Activated T-helper 1 cell treated with anti-CD3 and anti-CD28 coated beads, Interleukin-12 subunit alpha, Interleukin-12 subunit beta, Interleukin-2, Interleukin-4 antibody, amounts not matched to agents 30 ng/mL and 10 ng/mL and 1 ng/mL, durations not matched to agents 14 hours and 24 hours and 36 hours (primary cell): ENCODE results near the gene IFT52. TPM values are rescaled to one million over a fixed set of nuclear protein-coding genes. Genes with fewer than 3 reads are reported as not detected.
A peak's percentile ranks its signal among the peaks of the same experiment; 100 is the strongest.
"Not testable (repeated sequence)": the region's sequence is repeated elsewhere in the genome, so short reads cannot be mapped to it uniquely, and the experiment has no call there.

Experiments
- DNase-seq: peaks from one replicate; pipeline ENCODE4 v3.0.0; 2021; ENCODE audit warnings: low spot score
- H3K27ac Mint-ChIP-seq: one replicate; pipeline ENCODE4 v1.8.0; 2021; ENCODE audit warnings: mild to moderate bottlenecking, mixed read lengths
- H3K27me3 Mint-ChIP-seq: one replicate; pipeline ENCODE4 v1.8.0; 2022; ENCODE audit warnings: mild to moderate bottlenecking, moderate library complexity, mixed read lengths; ENCODE audit not compliant: insufficient read depth
- H3K36me3 Mint-ChIP-seq: one replicate; pipeline ENCODE4 v1.8.0; 2021; ENCODE audit warnings: low read depth, mixed read lengths
- H3K4me1 Mint-ChIP-seq: one replicate; pipeline ENCODE4 v1.8.0; 2021; ENCODE audit warnings: low read depth, mixed read lengths
- H3K4me3 Mint-ChIP-seq: one replicate; pipeline ENCODE4 v1.8.0; 2021; ENCODE audit warnings: mild to moderate bottlenecking, moderate library complexity, mixed read lengths
- H3K9me3 Mint-ChIP-seq: one replicate; pipeline ENCODE4 v1.8.0; 2021; ENCODE audit warnings: mixed read lengths
- intact Hi-C: fragments of 100-400 bp; cut with micrococcal nuclease; formaldehyde crosslinking; loops from one replicate; pipeline ENCODE4 v1.15.1; 2024
- total RNA-seq: library from RNA; stranded (reverse); gene quantifications from 2 replicates; pipeline ENCODE4 v1.2.3, GENCODE V29; 2022

Gene IFT52
- total RNA-seq, 1 donor from 2014 or later, result 18.7 TPM

DNA sequence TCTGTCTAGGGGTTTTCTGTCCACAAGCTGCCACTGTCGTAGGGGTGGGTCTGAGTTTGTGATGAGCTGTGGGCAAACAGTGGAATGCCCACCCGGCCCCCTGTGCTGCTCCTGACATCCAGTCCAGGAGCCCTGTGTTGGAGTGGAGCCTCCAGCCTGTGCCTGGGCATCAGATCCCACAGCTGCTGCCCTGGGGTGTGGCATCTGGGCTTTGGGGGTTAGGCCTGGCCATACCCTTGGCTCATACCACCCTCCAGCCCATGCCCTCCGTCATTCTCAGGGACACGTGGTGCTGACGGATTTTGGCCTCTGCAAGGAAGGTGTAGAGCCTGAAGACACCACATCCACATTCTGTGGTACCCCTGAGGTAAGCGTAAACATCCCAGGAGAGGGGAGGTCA lies 19.0 kb upstream of the IFT52 start:
- Mint-ChIP-seq H3K4me3 (no peak overlapping the region), H3K36me3 (no peaks in the 10 kb centered on the region), H3K27ac (no peak overlapping the region), H3K9me3 (no peaks in the 10 kb centered on the region), H3K27me3 (no peaks in the 10 kb centered on the region), H3K4me1 (no peaks in the 10 kb centered on the region)
- DNase-seq, result no peak
- intact Hi-C loops, result no loop called here

DNA sequence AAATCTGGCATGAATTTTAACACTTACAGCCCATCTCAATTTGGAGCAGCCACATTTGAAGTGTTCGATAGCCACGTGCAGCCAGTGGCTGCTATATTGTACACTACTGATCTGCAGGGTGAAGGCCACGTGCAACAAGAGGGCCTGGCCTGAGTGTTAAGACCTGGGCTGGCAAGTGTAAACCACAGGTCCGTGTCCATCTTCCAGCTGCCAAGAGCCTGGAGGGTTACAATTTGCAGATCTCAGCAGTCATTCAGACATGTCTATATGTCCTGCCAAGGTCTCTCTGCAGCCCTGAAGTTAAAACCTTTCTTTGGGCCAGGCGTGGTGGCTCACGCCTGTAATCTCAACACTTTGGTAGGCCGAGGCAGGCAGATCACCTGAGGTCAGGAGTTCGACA lies 17.8 kb upstream of the IFT52 start:
- H3K4me3 Mint-ChIP-seq, result no peak overlapping the region
- intact Hi-C loops, result no loop called here
- H3K4me1 Mint-ChIP-seq, result no peaks in the 10 kb centered on the region
- no peaks in the 10 kb centered on the region for H3K27me3 Mint-ChIP-seq
- H3K9me3 Mint-ChIP-seq, result no peaks in the 10 kb centered on the region
- no peaks in the 10 kb centered on the region for H3K36me3 Mint-ChIP-seq
- DNase-seq, result no peak
- no peak overlapping the region for H3K27ac Mint-ChIP-seq

DNA sequence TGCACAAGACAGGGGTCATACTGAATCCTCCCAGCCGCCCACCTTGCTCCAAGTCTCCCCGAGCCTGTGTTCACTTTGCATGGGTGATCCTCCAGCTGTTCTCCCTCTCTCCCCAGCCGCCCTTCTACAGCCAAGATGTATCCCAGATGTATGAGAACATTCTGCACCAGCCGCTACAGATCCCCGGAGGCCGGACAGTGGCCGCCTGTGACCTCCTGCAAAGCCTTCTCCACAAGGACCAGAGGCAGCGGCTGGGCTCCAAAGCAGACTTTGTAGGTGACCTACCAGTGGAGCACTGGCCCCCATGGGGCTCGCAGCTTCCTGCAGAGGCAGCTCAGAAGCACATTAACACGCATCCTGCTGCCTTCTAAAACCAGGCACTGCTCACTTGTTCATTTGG lies 14.6 kb upstream of the IFT52 start:
- peaks cover 3% of the 10 kb centered on the region for H3K27me3 Mint-ChIP-seq
- no peaks in the 10 kb centered on the region for H3K4me1 Mint-ChIP-seq
- no peak overlapping the region for H3K4me3 Mint-ChIP-seq
- H3K36me3 Mint-ChIP-seq, result no peaks in the 10 kb centered on the region
- H3K27ac Mint-ChIP-seq, result no peak overlapping the region
- intact Hi-C loops, result no loop called here
- no peak for DNase-seq
- no peaks in the 10 kb centered on the region for H3K9me3 Mint-ChIP-seq

DNA sequence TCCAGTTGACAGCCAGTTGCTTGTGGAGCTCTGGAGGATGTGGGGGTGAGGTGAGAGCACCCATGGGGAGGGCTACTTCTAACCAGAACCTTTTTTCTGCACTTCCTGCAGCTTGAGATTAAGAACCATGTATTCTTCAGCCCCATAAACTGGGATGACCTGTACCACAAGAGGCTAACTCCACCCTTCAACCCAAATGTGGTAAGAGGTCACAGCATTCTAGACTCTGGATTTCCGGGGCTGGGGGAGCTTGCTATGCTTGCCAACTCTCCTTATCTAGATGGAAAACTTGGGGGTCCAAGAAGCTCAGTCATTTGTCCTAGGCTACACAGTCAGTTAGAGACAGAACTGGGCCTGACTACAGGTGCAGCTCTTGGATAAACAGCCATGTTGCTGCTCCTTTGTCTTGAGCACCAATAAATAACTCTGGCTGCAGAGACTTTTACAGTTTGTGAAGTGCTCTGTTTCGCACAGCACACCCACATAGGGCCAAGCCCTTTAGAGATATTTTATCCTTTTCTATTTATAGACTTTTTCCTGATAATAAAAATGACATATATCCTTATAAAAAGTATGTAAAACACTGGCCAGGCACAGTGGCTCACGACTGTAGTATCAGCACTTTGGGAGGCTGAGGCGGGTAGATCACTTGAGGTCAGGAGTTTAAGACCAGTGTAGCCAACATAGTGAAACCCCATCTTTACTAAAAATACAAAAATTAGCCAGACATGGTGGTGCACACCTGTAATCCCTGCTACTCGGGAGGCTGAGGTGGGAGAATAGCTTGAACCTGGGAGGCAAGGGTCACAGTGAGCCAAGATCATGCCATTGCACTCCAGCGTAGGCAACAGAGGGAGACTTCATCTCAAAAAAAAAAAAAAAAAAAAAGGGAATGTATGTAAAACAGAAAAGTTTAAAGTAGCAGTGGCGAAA lies 10.6 kb upstream of the IFT52 start:
- intact Hi-C loops, result no loop called here
- Mint-ChIP-seq H3K36me3 (no peaks in the 10 kb centered on the region), H3K4me1 (no peaks in the 10 kb centered on the region), H3K4me3 (no peak overlapping the region), H3K9me3 (no peaks in the 10 kb centered on the region), H3K27me3 (peaks cover 6% of the 10 kb centered on the region), H3K27ac (no peak overlapping the region)
- DNase-seq, result no peak

DNA sequence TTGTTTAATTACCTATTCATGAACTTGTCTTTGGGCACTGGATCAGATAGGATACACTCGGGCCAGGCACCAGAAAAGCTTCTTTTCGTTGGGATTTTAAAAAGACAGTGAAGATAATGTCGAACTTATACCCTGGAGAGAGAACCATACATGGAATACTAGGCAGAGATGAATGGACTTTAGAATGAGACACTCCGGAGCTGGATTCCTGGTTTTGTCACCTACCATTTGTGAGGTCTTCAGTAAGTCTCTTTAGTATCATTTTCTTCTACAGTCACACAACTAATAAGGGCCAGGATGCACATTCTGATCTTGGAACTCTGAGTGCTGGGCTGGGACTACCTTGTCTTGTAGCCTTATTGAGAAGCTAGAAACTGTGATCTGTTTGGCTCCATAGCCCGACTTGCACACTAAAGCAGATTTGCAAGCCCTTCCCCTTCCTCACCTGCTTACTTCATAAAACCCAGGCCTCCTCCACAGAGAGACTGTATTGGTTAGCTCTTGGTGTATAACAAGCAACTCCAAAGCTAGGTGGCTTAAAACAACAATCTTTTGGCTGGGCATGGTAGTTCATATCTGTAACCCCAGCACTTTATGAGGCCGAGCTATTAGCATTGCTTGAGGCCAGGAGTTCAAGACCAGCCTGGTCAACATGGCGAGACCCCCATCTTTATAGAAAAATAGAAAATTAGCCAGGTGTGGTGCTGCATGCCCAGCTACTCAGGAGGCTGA lies 7.4 kb upstream of the IFT52 start:
- Mint-ChIP-seq H3K4me1 (no peaks in the 10 kb centered on the region), H3K9me3 (no peaks in the 10 kb centered on the region), H3K36me3 (no peaks in the 10 kb centered on the region), H3K27me3 (peaks cover 6% of the 10 kb centered on the region), H3K27ac (no peak overlapping the region), H3K4me3 (no peak overlapping the region)
- intact Hi-C loops, result no loop called here
- no peak for DNase-seq

DNA sequence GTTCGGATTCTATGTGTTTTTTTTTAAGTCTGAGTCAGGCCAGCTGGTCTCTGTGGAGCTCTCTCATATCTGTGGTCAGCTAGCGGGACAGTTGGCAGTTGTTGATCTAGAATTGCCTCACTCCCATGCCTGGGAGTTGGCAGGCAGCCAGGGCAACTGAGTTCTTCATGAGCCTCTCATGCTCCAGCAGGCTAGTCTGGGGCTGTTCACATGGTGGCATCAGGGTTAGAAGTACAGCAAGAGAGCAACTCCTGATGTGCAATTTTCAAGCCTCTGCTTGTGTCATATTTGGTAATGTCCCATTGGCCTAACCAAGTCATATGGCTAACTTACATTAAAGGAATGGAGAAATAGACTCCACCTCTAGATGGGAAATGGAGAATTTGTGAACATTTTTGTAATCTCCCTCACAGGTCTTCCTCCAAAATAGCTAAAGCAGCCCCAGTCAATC lies 6.7 kb upstream of the IFT52 start:
- intact Hi-C loops, result no loop called here
- Mint-ChIP-seq H3K4me1 (no peaks in the 10 kb centered on the region), H3K27me3 (peaks cover 5% of the 10 kb centered on the region), H3K27ac (no peak overlapping the region), H3K9me3 (no peaks in the 10 kb centered on the region), H3K4me3 (no peak overlapping the region), H3K36me3 (no peaks in the 10 kb centered on the region)
- DNase-seq, result no peak

DNA sequence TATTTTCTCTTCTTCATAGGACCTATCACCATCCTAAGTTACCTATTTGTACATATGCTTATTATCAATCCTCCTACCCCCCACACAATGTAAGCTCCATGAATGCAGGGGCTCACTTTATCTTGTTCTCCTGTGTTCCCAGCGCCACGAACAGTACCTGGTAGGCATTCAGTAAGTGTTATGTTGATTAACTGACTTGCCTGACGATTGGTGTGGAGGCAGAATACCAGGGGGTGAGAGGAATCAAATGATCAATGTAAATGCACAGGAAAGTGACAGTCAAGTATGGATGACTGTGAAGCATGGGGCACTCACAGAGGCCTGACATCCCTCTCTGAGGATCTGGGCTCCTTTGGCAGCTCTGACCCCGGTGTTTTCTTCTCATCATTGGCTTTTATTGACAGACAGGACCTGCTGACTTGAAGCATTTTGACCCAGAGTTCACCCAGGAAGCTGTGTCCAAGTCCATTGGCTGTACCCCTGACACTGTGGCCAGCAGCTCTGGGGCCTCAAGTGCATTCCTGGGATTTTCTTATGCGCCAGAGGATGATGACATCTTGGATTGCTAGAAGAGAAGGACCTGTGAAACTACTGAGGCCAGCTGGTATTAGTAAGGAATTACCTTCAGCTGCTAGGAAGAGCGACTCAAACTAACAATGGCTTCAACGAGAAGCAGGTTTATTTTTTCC lies 6.1 kb upstream of the IFT52 start:
- no peaks in the 10 kb centered on the region for H3K9me3 Mint-ChIP-seq
- intact Hi-C loops, result no loop called here

DNA sequence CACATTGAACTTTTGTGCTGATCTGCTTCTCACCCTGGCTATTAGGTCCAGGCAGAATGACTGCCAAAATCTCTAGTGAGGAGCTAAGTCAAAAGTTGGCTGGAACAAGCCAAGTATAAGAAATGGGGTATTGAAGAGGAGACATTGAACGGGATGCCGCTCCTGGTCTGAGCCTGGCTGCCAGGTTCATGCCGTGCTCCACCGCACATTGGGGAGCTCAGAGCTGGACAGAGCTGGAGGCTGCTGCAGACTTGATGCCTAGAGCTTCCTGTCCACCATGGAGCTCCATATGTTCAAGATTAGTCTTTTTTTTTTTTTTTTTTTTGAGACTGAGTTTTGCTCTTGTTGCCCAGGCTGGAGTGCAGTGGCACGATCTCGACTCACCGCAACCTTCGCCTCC lies 4.1 kb upstream of the IFT52 start:
- peaks cover 16% of the 10 kb centered on the region for H3K4me1 Mint-ChIP-seq
- no peak overlapping the region for H3K27ac Mint-ChIP-seq
- H3K27me3 Mint-ChIP-seq, result peaks cover 3% of the 10 kb centered on the region
- no peak overlapping the region for H3K4me3 Mint-ChIP-seq
- H3K36me3 Mint-ChIP-seq, result no peaks in the 10 kb centered on the region
- no peak for DNase-seq
- intact Hi-C loops, result no loop called here
- H3K9me3 Mint-ChIP-seq, result no peaks in the 10 kb centered on the region

More for the DNA sequence above, 6.1 kb upstream of the IFT52 start:
- H3K4me3 Mint-ChIP-seq, result no peak overlapping the region
- no peak overlapping the region for H3K27ac Mint-ChIP-seq
- H3K4me1 Mint-ChIP-seq, result peaks cover under 1% of the 10 kb centered on the region
- peaks cover 3% of the 10 kb centered on the region for H3K27me3 Mint-ChIP-seq
- DNase-seq, result no peak
- H3K36me3 Mint-ChIP-seq, result no peaks in the 10 kb centered on the region

DNA sequence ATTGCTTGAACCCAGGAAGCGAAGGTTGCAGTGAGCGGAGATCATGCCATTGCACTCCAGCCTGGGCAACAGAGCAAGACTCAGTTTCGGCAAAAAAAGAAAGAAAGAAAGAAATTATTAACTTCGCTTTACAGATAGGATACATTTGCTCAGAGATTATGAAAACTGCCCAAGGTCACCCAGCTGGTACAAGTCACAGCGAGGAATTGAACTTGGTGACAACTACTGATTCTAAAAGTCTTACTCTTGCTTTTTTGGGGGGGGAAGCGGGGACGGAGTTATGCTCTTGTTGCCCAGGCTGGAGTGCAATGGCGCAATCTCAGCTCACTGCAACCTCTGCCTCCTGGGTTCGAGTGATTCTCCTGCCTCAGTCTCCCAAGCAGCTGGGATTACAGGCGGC lies 2.2 kb upstream of the IFT52 start:
- H3K9me3 Mint-ChIP-seq, intact Hi-C loops, DNase-seq, H3K27ac Mint-ChIP-seq, H3K36me3 Mint-ChIP-seq, H3K4me3 Mint-ChIP-seq, H3K27me3 Mint-ChIP-seq: not testable (repeated sequence)
- H3K4me1 Mint-ChIP-seq, result peaks cover 16% of the 10 kb centered on the region

DNA sequence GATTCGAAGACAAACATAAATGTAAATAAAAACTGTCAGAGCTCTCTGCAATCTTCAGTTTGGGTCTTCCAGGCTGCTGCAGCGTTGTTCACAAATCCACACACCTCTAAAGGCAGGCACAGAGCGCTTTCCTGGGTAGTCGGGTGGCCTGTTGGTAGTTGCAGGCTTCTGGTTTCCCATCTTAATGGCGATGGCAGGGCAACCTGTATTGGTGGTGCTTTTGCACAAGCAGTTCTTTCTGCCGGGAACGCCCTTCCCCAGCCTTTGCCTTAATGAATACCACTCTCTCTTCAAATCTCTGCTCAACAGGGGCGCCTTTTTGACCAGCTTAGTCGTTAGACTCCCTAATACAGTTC lies 723 bp upstream of the IFT52 start:
- peak overlapping the region; percentile 95 for H3K27ac Mint-ChIP-seq
- intact Hi-C loops, result loop anchor here (1.0 to 10.0 kb wide), 11 partner anchors 76 to 935 kb away; partner anchors contain the start of genes FITM2, MYBL2, SERINC3 and SRSF6
- peaks cover 2% of the 10 kb centered on the region for H3K27me3 Mint-ChIP-seq
- DNase-seq, result peak; percentile 2
- peaks cover 8% of the 10 kb centered on the region for H3K36me3 Mint-ChIP-seq
- H3K4me3 Mint-ChIP-seq, result peak overlapping the region; percentile 91
- peaks cover 22% of the 10 kb centered on the region for H3K4me1 Mint-ChIP-seq
- no peaks in the 10 kb centered on the region for H3K9me3 Mint-ChIP-seq

DNA sequence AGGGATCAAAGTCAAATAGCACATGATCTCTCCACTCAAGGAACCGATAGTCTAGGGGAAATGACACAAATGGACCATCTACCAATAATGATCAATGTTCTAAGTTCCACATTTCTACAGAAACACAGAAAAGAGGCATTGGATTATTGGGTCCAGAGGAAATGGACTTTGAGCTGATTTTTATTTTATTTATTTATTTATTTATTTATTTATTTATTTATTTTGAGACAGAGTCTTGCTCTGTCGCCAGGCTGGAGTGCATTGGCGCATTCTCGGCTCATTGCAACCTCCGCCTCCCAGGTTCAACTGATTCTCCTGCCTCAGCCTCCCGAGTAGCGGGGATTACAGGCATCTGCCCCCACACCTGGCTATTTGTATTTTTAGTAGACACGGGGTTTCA lies 11.2 kb downstream of the IFT52 start:
- H3K4me3 Mint-ChIP-seq, intact Hi-C loops, H3K4me1 Mint-ChIP-seq, H3K36me3 Mint-ChIP-seq, H3K27me3 Mint-ChIP-seq, H3K27ac Mint-ChIP-seq, H3K9me3 Mint-ChIP-seq, DNase-seq: not testable (repeated sequence)

DNA sequence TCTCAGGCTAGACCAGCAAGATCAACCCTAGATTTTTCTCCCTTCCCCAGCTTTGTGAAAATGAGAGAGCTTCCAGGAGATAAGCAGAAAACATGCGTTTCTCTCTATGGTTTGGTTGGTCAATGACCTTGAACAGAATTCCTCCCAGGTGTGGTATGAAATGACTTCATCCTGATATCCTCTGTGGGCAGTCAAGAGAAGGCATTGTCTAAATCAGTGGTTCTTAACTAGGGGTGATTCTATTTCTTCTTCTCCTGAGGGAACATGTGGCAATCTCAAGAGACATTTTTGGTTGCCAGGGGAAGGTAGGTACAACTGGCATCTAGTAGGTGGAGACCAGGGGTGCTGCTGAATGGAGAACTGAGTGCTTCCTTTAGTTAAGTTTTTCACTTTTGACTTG lies 12.4 kb downstream of the IFT52 start:
- H3K27me3 Mint-ChIP-seq, result no peaks in the 10 kb centered on the region
- no peaks in the 10 kb centered on the region for H3K4me1 Mint-ChIP-seq
- peaks cover 6% of the 10 kb centered on the region for H3K36me3 Mint-ChIP-seq
- DNase-seq, result no peak
- H3K27ac Mint-ChIP-seq, result no peak overlapping the region
- intact Hi-C loops, result no loop called here
- H3K9me3 Mint-ChIP-seq, result no peaks in the 10 kb centered on the region
- H3K4me3 Mint-ChIP-seq, result no peak overlapping the region

DNA sequence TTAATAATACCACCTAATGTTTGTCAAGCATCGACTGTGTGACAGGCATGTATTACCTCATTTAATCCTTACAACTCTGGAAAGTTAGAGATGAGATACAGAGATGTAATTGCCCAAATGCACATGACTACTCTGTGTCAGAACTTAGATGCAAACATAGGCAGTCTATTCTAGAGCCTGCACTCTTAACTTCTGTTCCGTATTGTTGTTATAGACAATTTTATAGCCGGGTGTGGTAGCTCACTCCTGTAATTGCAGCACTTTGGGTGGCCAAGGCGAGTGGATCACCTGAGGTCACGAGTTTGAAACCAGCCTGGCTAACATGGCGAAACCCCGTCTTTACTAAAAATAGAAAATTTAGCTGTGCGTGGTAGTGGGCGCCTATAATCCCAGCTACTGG lies 15.0 kb downstream of the IFT52 start:
- intact Hi-C loops, result no loop called here
- Mint-ChIP-seq H3K4me1 (no peaks in the 10 kb centered on the region), H3K27me3 (no peaks in the 10 kb centered on the region), H3K4me3 (no peak overlapping the region), H3K27ac (no peak overlapping the region), H3K36me3 (peaks cover 4% of the 10 kb centered on the region), H3K9me3 (no peaks in the 10 kb centered on the region)
- DNase-seq, result no peak
